ENCODE measurements around the gene MLLT6.

MLLT6 gene

DNA sequence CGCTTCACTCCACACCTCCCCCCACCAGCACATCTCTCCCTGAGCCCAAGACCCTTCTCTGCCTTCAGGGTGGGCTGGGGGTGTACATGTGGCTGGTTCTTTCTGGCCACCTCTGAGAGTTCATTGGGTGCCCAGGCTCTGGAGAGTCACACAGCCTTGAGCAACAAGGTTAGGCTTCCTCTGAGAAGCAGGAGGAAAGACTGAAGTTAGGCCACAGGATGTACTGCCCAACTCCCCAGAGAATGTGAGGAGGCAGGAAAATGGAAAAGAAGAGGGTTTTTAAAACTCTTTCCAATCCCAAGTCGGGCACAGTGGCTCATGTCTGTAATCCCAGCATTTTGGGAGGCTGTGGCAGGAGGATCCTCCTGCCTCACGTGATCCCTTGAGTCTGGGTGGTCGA lies 35.7 kb downstream of the MLLT6 start:
- no peak for DNase-seq (ENCODE audit: low read depth)
- TF ChIP-seq, protein P1, sequence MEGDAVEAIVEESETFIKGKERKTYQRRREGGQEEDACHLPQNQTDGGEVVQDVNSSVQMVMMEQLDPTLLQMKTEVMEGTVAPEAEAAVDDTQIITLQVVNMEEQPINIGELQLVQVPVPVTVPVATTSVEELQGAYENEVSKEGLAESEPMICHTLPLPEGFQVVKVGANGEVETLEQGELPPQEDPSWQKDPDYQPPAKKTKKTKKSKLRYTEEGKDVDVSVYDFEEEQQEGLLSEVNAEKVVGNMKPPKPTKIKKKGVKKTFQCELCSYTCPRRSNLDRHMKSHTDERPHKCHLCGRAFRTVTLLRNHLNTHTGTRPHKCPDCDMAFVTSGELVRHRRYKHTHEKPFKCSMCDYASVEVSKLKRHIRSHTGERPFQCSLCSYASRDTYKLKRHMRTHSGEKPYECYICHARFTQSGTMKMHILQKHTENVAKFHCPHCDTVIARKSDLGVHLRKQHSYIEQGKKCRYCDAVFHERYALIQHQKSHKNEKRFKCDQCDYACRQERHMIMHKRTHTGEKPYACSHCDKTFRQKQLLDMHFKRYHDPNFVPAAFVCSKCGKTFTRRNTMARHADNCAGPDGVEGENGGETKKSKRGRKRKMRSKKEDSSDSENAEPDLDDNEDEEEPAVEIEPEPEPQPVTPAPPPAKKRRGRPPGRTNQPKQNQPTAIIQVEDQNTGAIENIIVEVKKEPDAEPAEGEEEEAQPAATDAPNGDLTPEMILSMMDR (IDR thresholded peaks at IDR 0.05; ENCODE audit: low read depth, low read length, missing control alignments), result no peak
- H3K4me3 ChIP-seq (ENCODE audit: low read depth, low read length), result no peak overlapping the region

DNA sequence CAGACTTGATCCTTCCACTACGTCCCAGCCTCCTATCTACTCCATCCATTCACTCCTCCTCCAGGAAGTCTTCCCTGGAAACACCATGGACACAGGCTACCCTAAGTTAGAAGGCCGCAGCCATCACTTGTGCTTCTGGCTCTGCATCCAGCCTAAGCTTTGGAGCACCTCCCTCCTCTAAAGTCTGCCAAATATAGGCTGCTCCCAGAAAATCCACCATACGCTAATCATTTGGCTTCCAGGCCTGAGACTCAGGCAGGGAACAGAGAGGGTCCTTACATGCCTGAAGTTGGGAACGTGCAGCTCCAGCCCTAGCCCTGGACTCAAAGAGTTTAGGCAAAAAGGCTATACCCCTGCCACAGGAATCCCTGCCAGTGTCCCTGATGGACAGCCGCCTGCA lies 36.4 kb downstream of the MLLT6 start:
- DNase-seq (ENCODE audit: low read depth), result no peak
- TF ChIP-seq, protein P1 (IDR thresholded peaks at IDR 0.05; ENCODE audit: low read depth, low read length, missing control alignments), result no peak
- no peak overlapping the region for H3K4me3 ChIP-seq (ENCODE audit: low read depth, low read length)

DNA sequence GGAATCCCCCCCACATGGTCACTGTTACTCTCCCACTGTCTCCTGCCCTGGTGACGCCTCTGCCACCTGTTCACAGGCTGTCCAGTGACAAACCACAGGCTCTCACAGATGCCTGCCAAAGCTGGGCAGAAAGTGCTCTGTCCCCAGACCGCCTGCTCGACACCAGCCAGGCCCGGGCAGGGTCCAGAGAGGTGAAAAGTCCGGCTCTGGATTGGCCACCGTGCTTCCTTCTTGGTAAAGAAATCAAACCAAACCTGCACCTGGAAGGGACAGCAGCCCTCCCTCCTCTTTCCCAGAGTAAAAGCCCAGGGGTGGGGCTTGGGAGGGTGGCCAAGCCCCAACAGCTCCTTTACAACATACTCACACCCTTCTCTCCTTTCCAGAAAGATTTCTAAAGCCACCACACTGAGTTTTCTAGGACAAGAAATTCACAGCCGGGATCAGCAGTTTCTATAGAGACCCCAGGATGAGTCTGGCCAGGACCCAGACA lies 36.9 kb downstream of the MLLT6 start:
- TF ChIP-seq, protein P1 (IDR thresholded peaks at IDR 0.05; ENCODE audit: low read depth, low read length, missing control alignments), result no peak
- H3K4me3 ChIP-seq (ENCODE audit: low read depth, low read length), result no peak overlapping the region
- no peak for DNase-seq (ENCODE audit: low read depth)

DNA sequence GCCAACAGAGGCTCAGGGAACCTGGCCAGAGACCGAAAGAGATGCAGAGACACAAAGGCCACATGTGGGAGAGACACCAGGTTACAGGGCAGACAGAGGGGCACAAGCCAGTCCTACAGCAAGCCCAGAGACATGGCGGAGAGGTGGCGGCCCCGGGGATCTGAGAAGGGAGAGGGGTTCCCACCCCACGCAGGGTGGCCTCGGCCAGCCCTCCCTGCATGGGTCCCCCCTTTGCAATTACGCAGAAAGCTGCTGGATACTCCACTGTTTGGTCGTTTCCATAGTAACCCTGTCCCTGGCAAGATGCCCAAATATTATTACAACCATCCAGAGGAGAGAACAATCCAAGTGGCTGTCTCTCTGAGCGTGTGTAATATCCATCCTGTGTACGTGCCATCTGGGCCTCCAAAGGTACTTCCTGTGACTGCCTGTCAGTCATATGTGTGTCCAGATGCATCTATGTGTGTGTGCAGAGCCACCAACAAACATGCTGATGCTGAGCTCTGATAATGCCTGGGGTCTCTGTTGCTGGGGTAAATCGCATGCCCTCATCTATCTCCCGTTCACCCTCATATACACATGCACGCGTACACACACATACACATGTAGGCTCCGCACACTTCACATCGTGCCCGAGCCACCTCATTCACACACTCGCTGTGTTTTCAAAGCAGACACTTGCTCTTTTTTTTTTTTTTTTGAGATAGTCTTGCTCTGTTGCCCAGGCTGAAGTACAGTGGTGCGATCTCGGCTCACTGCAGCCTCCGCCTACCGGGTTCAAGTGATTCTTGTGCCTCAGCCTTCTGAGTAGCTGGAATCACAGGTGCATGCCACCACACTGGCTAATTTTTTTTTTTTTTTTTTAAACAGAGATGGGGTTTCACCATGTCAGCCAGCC lies 37.6 kb downstream of the MLLT6 start:
- no peak for DNase-seq (ENCODE audit: low read depth)
- TF ChIP-seq, protein P1 (IDR thresholded peaks at IDR 0.05; ENCODE audit: low read depth, low read length, missing control alignments), result no peak
- H3K4me3 ChIP-seq (ENCODE audit: low read depth, low read length), result no peak overlapping the region

DNA sequence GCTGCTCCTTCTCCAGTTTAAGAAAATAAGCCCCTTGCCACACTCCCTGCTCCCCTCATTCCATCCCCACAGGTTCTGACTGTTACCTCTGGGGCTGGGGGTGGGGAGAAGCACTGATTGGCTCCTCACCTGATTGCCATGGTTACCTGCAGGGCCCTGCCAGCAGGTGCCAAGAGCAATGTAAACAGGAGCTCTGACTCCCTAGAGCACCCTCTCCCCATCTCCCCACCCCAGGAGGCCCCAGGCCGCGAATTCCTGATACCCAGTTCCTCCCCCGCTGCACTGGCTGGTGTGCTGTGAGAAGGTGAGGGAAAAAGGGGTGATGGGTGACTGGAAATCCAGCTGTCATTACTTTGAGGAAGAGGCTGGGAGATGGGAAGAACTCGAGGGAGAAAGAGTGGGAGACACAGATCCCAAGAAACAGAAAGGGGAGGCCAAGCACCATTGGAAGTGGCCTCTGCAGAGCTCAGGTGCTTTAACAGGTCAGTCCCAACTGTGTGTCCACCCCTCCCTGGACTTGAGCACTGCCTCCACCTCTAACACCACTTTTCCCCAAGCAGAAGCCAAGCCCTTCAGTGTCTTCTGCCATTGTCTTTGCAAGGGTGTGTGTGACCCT lies 38.6 kb downstream of the MLLT6 start:
- TF ChIP-seq, protein P1 (IDR thresholded peaks at IDR 0.05; ENCODE audit: low read depth, low read length, missing control alignments), result no peak
- no peak overlapping the region for H3K4me3 ChIP-seq (ENCODE audit: low read depth, low read length)
- no peak for DNase-seq (ENCODE audit: low read depth)

DNA sequence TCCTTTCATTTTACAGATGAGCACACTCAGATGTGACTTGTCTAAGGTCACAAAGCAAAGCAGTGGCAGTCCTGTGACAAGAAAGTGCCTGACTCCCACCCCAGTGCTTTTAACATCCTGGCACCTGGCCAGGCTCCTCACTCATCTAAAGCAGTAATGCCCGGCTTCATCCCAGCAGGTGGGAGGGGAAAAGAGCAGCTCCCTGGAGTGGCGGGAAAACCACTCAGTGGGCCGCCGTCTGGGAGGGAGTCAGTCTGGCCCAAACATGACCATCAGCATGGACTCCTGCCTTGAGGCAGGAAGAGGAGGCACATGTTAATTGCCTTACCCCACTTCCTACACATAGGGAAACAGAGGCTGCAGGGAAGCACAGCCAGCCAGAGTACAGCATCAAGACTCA lies 40.5 kb downstream of the MLLT6 start:
- TF ChIP-seq, protein P1 (IDR thresholded peaks at IDR 0.05; ENCODE audit: low read depth, low read length, missing control alignments), result no peak
- peak overlapping the region; percentile 86; the same call in 1 of the 2 replicates for H3K4me3 ChIP-seq (ENCODE audit: low read depth, low read length)
- DNase-seq (ENCODE audit: low read depth), result no peak
